Loucy (cell line): ENCODE measurements around the gene RUSC2.

Experiments
- EZH2phosphoT487 ChIP-seq: fragments of 200-600 bp; IDR thresholded peaks from 2 replicates; pipeline ENCODE4 v1.6.1; 2018; ENCODE audit warnings: antibody characterized with exemption, mild to moderate bottlenecking, moderate library complexity, borderline replicate concordance
- TF ChIP-seq, protein P1 (sequence below): fragments of 200-600 bp; sonication (generic); conservative IDR thresholded peaks from 2 replicates; pipeline ENCODE4 v1.5.1; 2014; ENCODE audit warnings: mild to moderate bottlenecking, antibody characterized with exemption, low read length

DNA sequence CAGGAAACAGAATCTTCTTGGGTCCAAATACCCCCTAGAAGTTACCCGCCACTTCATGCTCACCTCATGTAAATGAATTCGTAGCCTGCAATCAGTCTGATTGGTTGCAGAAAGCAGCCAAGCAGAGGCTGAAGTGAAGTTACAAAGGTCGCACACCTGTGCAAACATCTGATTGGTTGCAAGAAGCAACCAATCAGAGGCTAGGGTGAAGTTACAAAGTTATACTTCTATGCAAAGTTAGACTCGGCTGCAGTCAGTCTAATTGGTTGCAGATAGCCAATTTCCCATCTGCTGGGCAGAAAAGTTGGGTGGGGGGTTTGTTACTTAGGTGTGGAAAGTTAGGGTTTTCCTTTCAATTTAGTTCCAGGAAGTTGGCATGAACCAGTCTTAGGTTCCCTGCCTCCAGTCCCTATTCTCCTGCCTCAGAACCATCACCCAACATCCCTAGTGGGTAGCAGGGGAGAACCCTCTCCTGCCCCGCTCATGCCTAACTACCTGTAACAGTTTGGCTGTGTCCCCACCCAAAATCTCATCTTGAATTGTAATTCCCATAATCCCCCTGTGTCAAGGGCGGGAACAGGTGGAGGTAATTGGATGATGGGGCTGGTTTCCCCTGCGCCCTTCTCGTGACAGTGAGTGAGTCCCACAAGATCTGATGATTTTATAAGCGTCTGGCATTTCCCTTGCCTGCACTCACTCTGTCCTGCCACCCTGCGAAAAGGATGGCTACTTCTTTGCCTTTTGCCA, 1.2 kb upstream of the RUSC2 start:
- TF ChIP-seq, protein P1, sequence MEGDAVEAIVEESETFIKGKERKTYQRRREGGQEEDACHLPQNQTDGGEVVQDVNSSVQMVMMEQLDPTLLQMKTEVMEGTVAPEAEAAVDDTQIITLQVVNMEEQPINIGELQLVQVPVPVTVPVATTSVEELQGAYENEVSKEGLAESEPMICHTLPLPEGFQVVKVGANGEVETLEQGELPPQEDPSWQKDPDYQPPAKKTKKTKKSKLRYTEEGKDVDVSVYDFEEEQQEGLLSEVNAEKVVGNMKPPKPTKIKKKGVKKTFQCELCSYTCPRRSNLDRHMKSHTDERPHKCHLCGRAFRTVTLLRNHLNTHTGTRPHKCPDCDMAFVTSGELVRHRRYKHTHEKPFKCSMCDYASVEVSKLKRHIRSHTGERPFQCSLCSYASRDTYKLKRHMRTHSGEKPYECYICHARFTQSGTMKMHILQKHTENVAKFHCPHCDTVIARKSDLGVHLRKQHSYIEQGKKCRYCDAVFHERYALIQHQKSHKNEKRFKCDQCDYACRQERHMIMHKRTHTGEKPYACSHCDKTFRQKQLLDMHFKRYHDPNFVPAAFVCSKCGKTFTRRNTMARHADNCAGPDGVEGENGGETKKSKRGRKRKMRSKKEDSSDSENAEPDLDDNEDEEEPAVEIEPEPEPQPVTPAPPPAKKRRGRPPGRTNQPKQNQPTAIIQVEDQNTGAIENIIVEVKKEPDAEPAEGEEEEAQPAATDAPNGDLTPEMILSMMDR = no peak
- no peak for TF ChIP-seq EZH2phosphoT487
